ENCODE measurements around the gene PML. TPM values are rescaled to one million over a fixed set of nuclear protein-coding genes. Genes with fewer than 3 reads are reported as not detected.
"Not testable (repeated sequence)": the region's sequence is repeated elsewhere in the genome, so short reads cannot be mapped to it uniquely, and the experiment has no call there.

The PML gene
- total RNA-seq, 1 experiment from 2014 or later = 67.2 TPM

DNA sequence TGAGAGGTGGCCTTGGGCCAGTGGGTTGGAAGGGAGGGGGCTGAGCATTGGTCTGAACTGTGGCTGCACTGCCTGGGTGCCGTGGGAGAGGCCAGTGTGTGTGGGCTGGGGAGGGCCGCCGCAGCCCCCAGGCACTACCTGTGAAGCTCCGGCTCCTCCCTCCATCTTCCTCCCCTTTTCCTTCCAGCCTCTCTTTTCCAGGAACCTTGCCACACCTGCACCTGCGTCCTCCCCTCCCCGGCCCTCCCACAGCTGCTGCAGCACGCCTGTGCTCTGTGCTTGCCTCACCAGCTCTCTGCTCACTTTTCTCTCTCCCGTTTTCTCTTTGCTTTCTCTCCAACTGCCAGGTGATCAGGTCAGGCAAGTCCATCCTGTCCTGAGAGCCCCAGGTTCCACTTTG is 70.3 kb downstream of the PML start:
- H3K27me3 ChIP-seq (ENCODE audit: insufficient read depth, low read depth) = not testable (repeated sequence)
- POLR2A ChIA-PET (ENCODE audit: unreplicated experiment) = interaction anchor here (0.6 kb wide), 1 partner anchor 173 kb away, joined by 5 read pairs; no protein-coding TSS in a partner anchor
- CTCF ChIA-PET = interaction anchor here (0.6 kb wide), 1 partner anchor 71 kb away, joined by 3 read pairs; no protein-coding TSS in a partner anchor

DNA sequence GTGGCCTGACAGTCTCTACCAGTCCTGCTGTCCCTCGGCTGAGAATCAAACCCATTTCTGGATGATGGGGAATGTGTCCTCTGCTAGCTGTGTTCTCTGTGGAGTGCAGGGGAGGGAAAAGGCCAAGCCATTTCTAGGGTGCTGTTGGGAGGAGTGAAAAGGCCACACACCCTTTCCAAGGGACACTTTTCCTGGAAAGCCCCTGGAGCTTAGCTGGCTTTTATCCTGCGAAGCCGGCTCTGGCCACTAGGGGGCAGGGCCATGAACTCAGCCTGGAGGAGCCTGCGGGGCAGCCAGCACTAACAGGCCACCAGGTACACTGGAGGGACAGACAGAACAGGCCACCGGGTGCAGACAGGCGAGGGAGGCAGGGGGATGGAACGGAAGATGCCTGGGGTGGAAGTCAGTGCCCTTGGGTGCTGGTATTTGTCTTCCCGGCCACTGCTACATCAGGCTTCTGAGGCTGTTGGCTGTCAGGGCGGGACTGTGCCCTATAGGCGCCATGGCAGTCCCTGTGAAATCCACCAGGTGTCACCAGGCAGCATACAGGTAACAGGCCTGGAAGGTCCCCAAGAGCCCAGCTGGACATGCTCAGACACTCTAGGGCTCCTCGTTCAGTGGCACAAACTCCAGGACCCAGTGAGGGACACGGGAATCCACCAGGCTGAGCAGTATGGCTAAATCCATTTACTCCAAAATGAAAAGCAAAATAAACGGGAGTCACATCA is 71.3 kb downstream of the PML start:
- CTCF ChIA-PET = interaction anchor here (0.7 kb wide), 1 partner anchor 17 kb away, joined by 4 read pairs; no protein-coding TSS in a partner anchor
- peak in 1 of 2 experiments; percentile 82 for DNase-seq
- POLR2A ChIA-PET (ENCODE audit: unreplicated experiment); H3K9me3 ChIP-seq (ENCODE audit: insufficient read depth, low read depth); H3K27ac ChIP-seq; H3K79me2 ChIP-seq (ENCODE audit: low read depth); H3F3A ChIP-seq (ENCODE audit: insufficient read depth, low read depth); H3K27me3 ChIP-seq (ENCODE audit: insufficient read depth, low read depth); H3K4me3 ChIP-seq; intact Hi-C loops (cut with micrococcal nuclease; ENCODE audit: unreplicated experiment); H2AFZ ChIP-seq; BruUV-seq (replicated peaks); H3K4me1 ChIP-seq (replicated peaks; ENCODE audit: insufficient read depth); H3K36me3 ChIP-seq (ENCODE audit: low read depth); H3K9me2 ChIP-seq (ENCODE audit: insufficient read depth); H4K20me1 ChIP-seq (ENCODE audit: insufficient read depth): not testable (repeated sequence)
- TF ChIP-seq, protein P1, sequence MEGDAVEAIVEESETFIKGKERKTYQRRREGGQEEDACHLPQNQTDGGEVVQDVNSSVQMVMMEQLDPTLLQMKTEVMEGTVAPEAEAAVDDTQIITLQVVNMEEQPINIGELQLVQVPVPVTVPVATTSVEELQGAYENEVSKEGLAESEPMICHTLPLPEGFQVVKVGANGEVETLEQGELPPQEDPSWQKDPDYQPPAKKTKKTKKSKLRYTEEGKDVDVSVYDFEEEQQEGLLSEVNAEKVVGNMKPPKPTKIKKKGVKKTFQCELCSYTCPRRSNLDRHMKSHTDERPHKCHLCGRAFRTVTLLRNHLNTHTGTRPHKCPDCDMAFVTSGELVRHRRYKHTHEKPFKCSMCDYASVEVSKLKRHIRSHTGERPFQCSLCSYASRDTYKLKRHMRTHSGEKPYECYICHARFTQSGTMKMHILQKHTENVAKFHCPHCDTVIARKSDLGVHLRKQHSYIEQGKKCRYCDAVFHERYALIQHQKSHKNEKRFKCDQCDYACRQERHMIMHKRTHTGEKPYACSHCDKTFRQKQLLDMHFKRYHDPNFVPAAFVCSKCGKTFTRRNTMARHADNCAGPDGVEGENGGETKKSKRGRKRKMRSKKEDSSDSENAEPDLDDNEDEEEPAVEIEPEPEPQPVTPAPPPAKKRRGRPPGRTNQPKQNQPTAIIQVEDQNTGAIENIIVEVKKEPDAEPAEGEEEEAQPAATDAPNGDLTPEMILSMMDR (conservative IDR thresholded peaks at IDR 0.05) = peak; percentile 82
- H3K4me2 ChIP-seq = peak overlapping the region; percentile 62

More for the DNA sequence above, 70.3 kb downstream of the PML start:
- DNase-seq; H3K4me3 ChIP-seq; H3K4me1 ChIP-seq (replicated peaks; ENCODE audit: insufficient read depth); H3F3A ChIP-seq (ENCODE audit: insufficient read depth, low read depth); H3K79me2 ChIP-seq (ENCODE audit: low read depth); intact Hi-C loops (cut with micrococcal nuclease; ENCODE audit: unreplicated experiment); H3K9me3 ChIP-seq (ENCODE audit: insufficient read depth, low read depth); H3K9me2 ChIP-seq (ENCODE audit: insufficient read depth); H4K20me1 ChIP-seq (ENCODE audit: insufficient read depth); H3K36me3 ChIP-seq (ENCODE audit: low read depth); H3K4me2 ChIP-seq; BruUV-seq (replicated peaks); H3K27ac ChIP-seq; H2AFZ ChIP-seq: not testable (repeated sequence)

DNA sequence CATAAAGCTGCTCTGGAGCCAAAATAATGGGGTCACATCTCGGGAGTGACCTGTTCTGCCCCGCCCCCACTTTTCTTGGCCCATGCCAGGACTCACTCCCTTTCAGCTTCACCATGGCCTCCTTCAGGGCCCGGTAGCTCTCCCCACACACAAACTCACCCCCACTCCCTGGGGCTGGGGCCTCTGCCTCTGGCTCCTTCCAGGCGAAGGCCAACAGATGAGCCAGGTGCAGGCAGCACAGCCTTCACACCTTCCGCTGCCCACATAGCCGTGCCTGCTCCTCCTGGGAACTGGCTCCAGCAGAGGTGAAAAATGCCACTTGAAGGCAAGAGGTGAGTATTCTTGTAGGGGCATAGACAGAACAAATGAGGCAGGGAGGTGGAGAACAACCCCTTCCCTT is 77.1 kb downstream of the PML start:
- H3K9me3 ChIP-seq (ENCODE audit: insufficient read depth, low read depth); H3K4me1 ChIP-seq (replicated peaks; ENCODE audit: insufficient read depth); H3K36me3 ChIP-seq (ENCODE audit: low read depth); H3K27ac ChIP-seq; BruUV-seq (replicated peaks); POLR2A ChIA-PET (ENCODE audit: unreplicated experiment); intact Hi-C loops (cut with micrococcal nuclease; ENCODE audit: unreplicated experiment); H3K9me2 ChIP-seq (ENCODE audit: insufficient read depth); H3K4me3 ChIP-seq; H3K27me3 ChIP-seq (ENCODE audit: insufficient read depth, low read depth); H2AFZ ChIP-seq; H3F3A ChIP-seq (ENCODE audit: insufficient read depth, low read depth); DNase-seq; H4K20me1 ChIP-seq (ENCODE audit: insufficient read depth); H3K79me2 ChIP-seq (ENCODE audit: low read depth); CTCF ChIA-PET; H3K4me2 ChIP-seq: not testable (repeated sequence)

DNA sequence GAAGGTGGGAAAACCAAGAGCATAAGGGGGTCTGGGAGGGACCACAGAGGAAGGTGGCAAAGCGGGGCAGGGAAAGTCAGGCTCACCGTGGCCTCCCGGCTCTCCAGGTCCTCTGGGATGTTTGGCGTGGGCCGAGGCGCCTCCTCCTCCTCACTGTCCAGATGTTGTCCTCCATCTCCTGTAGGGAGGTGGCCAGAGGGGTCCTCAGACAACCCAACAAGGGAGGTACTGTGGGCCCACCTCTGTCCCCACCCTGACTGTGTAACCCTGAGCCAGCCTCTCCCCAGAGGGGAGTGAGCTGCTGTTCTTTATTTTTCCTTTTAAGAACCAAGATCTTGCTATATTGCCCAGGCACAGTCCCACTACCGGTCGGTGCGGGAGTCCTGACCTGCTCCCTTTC is 77.6 kb downstream of the PML start:
- DNase-seq; H3F3A ChIP-seq (ENCODE audit: insufficient read depth, low read depth); H3K27me3 ChIP-seq (ENCODE audit: insufficient read depth, low read depth); H4K20me1 ChIP-seq (ENCODE audit: insufficient read depth); H3K4me3 ChIP-seq; intact Hi-C loops (cut with micrococcal nuclease; ENCODE audit: unreplicated experiment); BruUV-seq (replicated peaks); H3K79me2 ChIP-seq (ENCODE audit: low read depth); H3K9me3 ChIP-seq (ENCODE audit: insufficient read depth, low read depth); H3K36me3 ChIP-seq (ENCODE audit: low read depth); H3K4me1 ChIP-seq (replicated peaks; ENCODE audit: insufficient read depth); H3K4me2 ChIP-seq; H2AFZ ChIP-seq; H3K27ac ChIP-seq; H3K9me2 ChIP-seq (ENCODE audit: insufficient read depth); POLR2A ChIA-PET (ENCODE audit: unreplicated experiment); CTCF ChIA-PET: not testable (repeated sequence)

All from PC-9 (cell line).